GM19463 (cell line): ENCODE data around the gene CHST8.
"Not testable (repeated sequence)": the region's sequence is repeated elsewhere in the genome, so short reads cannot be mapped to it uniquely, and the experiment has no call there.

Experiments used
- ATAC-seq: cut with Tn5 transposase; IDR thresholded peaks from one replicate; pipeline ENCODE4 v1.9.1; 2021; ENCODE audit warnings: mild to moderate bottlenecking, moderate library complexity; ENCODE audit not compliant: unreplicated experiment

Gene CHST8

GRCh38 chr19:33808399-33808798 lies 186.6 kb downstream of the CHST8 start:
- no peak for ATAC-seq

GRCh38 chr19:33809960-33810359 lies 188.2 kb downstream of the CHST8 start:
- ATAC-seq: no peak

- ATAC-seq: no peak
Measured at GRCh38 chr19:33810821-33811220, 189.1 kb downstream of the CHST8 start.

- no peak for ATAC-seq
Measured at GRCh38 chr19:33811246-33811645, 189.5 kb downstream of the CHST8 start.

GRCh38 chr19:33811736-33812387 lies 190.1 kb downstream of the CHST8 start:
- no peak for ATAC-seq

GRCh38 chr19:33812388-33813330 lies 190.9 kb downstream of the CHST8 start:
- ATAC-seq: no peak

- no peak for ATAC-seq
Measured at GRCh38 chr19:33813391-33814101, 191.8 kb downstream of the CHST8 start.

- ATAC-seq: no peak
Measured at GRCh38 chr19:33814181-33815165, 192.7 kb downstream of the CHST8 start.

GRCh38 chr19:33815380-33816340 lies 193.9 kb downstream of the CHST8 start:
- ATAC-seq: no peak

GRCh38 chr19:33818411-33818810 lies 196.7 kb downstream of the CHST8 start:
- no peak for ATAC-seq

- not testable (repeated sequence) for ATAC-seq
Measured at GRCh38 chr19:33819078-33819477, 197.3 kb downstream of the CHST8 start.

GRCh38 chr19:33819506-33819879 lies 197.7 kb downstream of the CHST8 start:
- no peak for ATAC-seq

GRCh38 chr19:33819880-33820781 lies 198.4 kb downstream of the CHST8 start:
- ATAC-seq: no peak

GRCh38 chr19:33821871-33822270 lies 200.1 kb downstream of the CHST8 start:
- ATAC-seq: no peak
